Smooth muscle cell of the brain vasculature (primary cell): ENCODE results near the gene UTF1.

Experiments
- DNase-seq: peaks from one replicate; pipeline ENCODE4 v3.0.0-alpha.2; 2012; ENCODE audit warnings: low read depth, low spot score

Gene UTF1

GRCh38 chr10:133245439-133246235 is 15.6 kb downstream of the UTF1 start:
- DNase-seq = no peak

GRCh38 chr10:133246236-133246626 is 16.2 kb downstream of the UTF1 start:
- DNase-seq = no peak

GRCh38 chr10:133247681-133248333 is 17.8 kb downstream of the UTF1 start:
- no peak for DNase-seq

GRCh38 chr10:133248334-133248715 is 18.3 kb downstream of the UTF1 start:
- no peak for DNase-seq

GRCh38 chr10:133249094-133249780 is 19.2 kb downstream of the UTF1 start:
- DNase-seq = no peak

- no peak for DNase-seq
Observed at GRCh38 chr10:133249975-133250754, 20.1 kb downstream of the UTF1 start.

GRCh38 chr10:133251388-133252222 is 21.6 kb downstream of the UTF1 start:
- DNase-seq = no peak

GRCh38 chr10:133252223-133252552 is 22.2 kb downstream of the UTF1 start:
- no peak for DNase-seq

- no peak for DNase-seq
Observed at GRCh38 chr10:133253361-133253955, 23.4 kb downstream of the UTF1 start.

- DNase-seq = no peak
Observed at GRCh38 chr10:133254421-133255120, 24.6 kb downstream of the UTF1 start.

- DNase-seq = no peak
Observed at GRCh38 chr10:133255323-133255722, 25.3 kb downstream of the UTF1 start.

GRCh38 chr10:133257489-133258065 is 27.6 kb downstream of the UTF1 start:
- DNase-seq = no peak

GRCh38 chr10:133258066-133258817 is 28.2 kb downstream of the UTF1 start:
- no peak for DNase-seq

GRCh38 chr10:133258818-133259601 is 29.0 kb downstream of the UTF1 start:
- DNase-seq = peak; percentile 88

GRCh38 chr10:133259602-133259989 is 29.6 kb downstream of the UTF1 start:
- no peak for DNase-seq

GRCh38 chr10:133260895-133261725 is 31.1 kb downstream of the UTF1 start:
- no peak for DNase-seq

GRCh38 chr10:133261726-133262325 is 31.8 kb downstream of the UTF1 start:
- no peak for DNase-seq
